HG03460 (cell line): Measurements from ENCODE around the gene EDEM3.
"Not testable (repeated sequence)": the region's sequence is repeated elsewhere in the genome, so short reads cannot be mapped to it uniquely, and the experiment has no call there.

ENCODE experiments used
- ATAC-seq: cut with Tn5 transposase; IDR thresholded peaks from one replicate; pipeline ENCODE4 v1.9.1; 2021; ENCODE audit not compliant: unreplicated experiment

Gene EDEM3

DNA sequence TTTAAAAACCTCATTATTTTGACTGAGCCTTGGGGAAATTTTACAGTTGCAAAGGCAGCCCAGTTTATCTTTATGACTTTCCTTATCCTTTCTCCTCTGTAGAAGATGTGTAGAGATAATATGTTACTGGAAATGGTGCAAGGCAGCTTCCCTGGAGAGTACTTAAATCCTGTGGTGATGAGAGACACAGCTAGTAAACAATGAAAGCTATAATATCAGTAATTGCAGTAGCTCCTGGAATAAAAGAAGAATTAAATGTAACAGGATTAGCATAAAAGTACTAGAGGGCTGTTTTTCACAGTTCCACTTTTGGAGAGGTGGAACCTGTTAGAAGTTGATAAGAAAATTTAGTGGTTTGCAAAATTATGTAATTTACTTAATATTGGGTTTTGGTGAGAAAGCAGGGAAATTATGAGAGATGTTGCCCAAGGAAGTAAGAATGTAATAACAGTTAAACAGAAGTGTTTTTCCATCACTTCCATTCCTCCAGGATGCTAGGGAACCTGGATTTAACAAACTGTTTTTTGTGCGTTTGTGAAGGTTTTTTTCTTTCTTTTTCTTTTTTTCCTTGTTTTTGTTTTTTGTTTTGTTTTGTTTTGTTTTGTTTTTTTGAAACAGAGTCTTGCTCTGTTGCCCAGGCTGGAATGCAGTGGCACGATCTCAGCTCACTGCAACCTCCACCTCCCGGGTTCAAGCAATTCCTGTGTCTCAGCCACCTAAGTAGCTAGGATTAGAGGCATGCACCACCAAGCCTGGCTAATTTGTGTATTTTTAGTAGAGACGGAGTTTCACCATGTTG is 15.7 kb upstream of the EDEM3 start:
- no peak for ATAC-seq

DNA sequence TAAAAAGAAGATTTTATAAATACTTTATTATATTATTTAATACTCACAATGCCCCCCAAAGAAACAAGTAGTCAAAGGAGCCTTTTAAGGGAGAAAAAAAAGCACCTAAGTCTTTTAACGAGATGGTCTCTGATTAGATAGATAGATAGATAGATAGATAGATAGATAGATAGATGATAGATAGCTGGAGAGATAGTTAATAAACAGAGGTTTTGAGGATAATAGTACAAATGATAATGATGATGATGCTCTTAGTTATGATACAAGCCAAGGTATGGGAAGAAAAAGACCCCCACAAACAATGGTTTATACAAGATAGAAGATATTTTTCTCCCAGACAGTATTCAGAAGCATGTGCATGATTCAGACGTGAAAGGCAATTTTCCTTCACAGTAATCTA is 14.6 kb upstream of the EDEM3 start:
- ATAC-seq, result no peak

DNA sequence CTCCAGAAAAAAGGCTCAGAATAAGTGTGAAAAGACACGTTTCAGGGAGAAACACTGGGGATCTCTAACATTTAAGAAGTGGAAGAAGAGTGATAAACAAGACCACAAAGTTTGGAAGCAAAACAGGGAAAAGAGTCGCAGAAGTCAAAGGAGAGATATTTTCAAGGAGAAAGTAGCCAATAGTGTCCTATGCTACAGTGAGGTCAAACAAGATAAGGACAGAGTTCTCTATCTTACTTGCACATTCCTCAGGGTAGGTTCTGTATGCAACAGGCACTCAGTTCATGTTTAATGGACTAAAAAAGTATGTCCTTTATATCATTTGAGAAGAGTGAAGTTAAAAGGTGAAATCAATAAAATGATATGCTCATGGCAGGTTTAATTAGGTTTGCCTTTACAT is 13.8 kb upstream of the EDEM3 start:
- no peak for ATAC-seq

DNA sequence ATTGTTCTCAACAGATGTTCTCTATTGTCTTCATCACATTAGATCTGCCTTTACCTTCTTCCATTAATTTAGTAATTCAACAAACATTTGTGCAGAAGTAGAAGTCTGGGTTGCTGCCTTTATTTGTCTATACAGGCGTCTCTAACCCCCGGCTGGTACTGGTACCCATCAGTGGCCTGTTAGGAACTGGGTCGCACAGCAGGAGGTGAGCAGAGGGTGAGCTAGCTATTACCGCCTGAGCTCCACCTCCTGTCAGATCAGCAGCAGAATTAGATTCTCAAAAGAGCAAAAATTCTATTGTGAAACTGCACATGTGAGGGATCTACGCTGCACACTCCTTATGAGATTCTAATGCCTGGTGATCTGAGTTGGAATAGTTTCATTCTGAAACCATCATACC is 12.9 kb upstream of the EDEM3 start:
- ATAC-seq, result no peak

DNA sequence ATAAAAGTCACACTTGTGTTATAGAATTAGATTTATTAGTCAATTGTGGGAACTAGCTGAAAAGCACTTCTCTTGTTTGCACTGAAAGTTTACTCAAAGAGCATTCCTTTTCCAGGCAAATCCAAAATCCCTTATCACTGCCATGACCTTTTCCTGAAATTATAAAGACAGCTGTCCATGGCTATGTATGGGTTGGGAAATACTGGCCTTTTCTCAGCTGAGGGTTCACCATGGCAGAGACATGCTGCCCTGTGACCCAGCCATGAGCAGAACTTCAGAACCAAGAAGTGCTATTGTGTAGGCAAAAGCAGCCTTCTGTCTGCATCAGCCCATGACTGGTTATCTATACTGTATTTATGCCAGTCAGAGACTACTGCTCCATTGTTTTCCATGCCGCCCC is 9.8 kb upstream of the EDEM3 start:
- ATAC-seq, result no peak

DNA sequence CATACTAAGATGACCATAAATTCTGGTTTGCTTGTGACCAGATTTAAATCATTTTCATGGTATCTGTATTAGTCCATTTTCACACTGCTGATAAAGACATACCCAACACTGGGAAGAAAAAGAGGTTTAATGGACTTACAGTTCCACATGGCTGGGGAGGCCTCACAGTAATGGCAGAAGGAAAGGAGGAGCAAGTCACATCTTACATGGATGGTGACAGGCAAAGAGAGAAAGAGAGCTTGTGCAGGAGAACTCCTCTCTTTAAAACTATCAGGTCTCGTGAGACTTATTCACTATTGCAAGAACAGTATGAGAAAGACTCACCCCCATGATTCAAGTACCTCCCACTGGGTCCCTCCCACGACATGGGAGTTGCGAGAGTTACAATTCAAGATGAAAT is 8.9 kb upstream of the EDEM3 start:
- not testable (repeated sequence) for ATAC-seq

DNA sequence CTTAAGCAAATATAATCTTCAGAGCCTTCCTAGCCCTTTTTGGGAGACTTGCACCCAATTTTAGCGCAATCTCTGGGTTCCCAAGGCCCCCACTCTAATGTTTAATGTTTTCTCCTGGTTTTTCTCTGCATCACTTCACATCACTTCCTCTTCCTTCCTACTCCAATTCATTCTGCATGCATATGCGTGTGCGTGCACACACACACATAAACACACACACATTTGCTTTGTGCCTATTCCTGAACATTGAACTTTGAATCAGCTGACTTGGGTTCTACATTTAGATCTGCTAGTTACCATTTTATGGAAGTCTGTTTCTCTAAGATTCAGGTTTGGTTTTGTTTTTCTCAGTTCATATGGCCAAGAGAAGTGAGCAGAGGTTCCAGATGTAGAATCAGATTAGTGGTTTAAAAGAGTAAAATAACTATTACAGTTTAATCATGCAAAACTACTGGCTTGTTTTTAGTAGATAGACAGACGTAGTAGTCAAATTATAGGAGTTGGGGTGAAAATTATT is 7.4 kb upstream of the EDEM3 start:
- no peak for ATAC-seq

DNA sequence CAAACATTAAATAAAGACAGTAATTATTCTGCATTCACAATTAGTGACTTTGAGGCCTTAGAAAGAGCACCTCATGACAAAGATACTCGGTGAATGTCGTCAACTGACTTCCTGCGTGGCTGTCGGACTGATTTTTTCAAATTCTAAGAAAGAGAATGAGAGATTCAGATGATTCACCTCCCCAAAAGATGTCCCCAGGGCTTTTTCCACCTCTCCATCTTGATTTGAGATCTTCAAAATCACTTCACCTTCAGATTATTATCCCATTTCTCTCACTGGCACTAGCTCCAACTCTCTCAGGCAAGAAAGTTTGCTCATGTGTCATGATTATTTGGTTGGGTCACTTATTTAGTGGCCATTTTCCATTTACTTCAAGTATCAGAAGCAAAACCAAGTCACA is 5.0 kb upstream of the EDEM3 start:
- ATAC-seq, result no peak

DNA sequence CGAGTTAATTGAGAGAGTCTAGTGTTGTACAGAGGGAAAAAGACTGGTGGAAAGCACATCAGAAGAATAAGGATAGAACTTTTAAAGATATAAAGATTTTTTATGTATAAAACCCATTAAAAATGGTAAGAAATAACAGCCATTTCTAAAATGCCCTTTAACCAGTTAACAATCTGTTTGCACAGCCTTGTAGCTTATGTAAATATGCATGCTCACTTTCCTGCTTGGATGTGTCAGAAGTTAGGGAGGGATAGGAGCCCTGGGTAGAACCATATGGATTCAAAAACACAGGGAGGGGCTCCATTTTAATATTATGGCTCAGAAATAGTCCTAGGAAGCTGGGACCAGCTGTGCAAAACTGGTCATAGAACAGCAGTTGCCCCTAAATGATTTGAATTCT is 4.5 kb upstream of the EDEM3 start:
- no peak for ATAC-seq

DNA sequence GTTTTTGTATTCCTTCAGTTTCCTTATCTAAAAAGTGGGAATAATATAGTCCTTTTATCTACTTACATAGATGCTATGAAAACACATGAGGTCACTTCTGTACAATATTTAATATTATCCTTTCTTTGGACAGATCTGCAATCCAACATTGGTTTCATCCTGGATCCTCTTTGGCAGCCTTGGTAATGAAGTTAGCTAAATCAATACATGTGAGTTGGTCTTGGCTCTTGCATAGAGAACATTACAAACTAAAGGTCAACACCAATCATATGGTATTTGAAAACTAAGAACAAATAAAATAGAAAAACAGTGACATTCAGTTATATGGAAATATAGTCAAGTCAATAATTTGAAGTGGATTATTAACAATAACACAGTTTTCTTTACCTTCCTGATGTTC is 3.2 kb upstream of the EDEM3 start:
- no peak for ATAC-seq

DNA sequence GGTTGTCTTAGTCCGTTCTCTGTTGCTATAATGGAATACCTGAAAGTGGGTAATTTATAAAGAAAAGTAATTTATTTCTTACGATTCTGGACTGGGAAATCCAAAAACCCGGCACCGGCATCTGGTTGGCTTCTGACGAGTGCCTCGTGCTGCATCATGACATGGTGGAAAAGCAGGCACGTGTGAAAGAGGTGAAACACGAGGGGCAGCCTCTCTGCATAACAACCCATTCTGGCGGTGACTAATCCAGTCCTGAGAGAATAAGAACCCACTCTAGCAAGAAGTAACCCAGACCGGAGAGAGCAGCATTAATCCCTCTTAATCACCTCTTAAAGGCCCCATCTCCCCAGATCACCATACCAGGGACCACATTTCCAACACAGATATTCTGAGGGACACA is 2.7 kb upstream of the EDEM3 start:
- ATAC-seq, result no peak

DNA sequence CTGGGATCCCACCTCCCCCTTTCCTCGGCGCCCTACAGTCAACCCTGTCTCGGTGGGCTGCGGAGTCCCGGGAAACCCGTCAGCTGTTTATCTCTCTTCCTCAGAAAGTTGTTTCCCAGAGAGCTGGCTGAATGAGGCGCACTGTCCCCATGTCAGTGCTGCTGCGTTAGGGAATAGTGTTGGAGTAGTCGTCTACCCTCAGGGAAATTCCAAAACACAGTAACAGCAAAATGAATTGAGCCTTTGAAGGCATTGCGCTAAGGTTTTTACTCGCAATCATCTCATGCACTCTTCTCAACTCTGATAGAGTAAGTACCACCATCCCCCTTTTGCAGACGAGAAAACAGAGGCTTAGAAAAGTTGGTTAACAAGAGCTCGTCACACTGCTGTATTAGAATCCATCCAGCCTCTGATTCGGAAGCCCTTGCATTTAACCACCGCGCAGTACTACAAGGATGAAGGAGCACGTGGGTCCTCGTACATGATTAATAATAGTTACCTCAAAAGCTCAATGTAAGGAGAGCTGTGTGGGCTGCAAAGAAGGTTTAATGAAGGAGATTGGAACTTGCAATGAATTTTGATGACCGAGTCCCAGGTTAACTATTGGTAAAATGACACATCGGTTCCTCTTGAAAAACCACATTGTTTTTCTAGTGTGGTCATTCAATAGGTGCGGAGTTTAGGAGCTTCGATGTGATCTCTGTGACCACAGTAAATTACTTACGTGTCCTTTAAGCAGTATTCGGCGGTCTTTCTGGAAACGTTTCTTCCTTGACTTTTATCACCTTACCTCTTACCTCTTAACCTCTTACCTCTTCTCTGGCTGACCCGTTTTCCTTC is 788 bp upstream of the EDEM3 start:
- ATAC-seq, result peak; percentile 3

DNA sequence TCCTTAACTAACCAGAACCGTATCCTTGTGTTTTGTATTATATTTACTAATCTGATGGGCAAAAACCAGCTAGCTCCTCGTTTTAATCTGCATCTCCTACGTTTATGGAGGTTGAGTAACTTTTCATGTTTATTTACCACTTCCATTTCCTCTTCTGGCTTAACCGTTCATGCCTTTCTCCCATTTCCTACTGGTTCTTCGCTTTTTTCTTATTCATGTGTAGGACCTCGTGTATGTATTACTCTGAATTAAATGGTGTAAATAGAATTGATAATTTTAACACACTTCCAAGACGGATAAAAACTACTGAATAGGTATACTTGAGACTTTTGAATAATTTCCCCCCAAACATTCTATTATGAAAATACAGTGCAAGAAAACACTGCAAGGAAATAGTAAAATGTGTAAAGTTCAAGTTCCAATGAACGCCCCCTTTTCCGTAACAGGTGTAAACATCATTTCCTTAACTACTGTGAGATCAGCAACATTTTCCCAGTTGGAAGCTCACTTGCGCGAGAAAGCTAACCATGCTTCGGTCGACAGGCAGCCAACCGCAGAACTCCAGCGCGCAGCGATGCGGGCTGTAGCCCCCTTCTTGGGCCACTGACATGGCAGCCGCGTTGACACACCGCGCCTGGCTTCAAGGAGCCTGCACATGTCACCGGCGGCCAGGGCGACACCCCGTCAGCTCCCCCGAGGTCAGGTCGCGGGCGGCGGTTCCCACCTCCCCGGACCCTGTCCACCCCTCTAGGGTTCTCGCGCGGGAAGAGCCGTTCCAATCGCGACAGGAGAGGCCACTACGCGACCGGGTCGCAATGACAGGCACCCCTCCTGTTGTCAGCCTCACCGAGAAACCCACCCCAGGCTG is 816 bp downstream of the EDEM3 start:
- ATAC-seq, result peak; percentile 13

DNA sequence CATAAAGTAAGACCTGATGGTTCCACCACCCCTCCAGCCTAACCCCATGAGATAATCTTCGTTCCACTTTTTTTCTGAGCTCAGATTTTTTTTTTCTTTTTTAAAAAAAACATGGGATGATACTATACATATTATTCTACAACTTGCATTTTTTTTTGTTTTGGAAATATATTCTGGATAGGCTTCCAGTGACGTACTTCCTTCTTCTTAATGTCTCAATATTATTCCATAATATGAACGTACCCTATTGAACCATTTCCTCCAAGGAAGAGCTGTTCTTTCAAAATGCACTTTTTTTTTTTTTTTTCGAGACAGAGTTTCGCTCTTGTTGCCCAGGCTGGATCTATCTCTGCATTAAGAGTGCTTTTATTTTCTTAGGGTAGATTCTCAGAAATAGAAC is 1.5 kb downstream of the EDEM3 start:
- no peak for ATAC-seq

DNA sequence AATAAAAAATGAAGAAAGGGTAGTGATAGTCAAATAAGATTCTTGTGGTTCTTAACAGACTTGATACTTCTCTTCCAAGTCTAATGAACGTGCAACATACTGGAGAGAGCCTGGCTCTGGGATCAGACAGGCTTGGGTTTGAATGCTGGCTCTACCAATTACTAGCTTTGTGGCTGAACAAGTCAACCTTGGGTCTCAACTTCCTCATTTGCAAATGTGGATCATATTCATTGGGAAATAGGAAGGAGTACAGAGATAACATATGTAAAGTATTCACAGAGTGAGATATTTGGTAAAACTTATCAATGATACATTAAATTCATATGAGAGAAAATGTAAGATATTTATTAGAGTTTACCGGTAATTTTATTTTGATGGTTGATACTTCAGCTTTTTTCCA is 2.0 kb downstream of the EDEM3 start:
- ATAC-seq, result no peak

DNA sequence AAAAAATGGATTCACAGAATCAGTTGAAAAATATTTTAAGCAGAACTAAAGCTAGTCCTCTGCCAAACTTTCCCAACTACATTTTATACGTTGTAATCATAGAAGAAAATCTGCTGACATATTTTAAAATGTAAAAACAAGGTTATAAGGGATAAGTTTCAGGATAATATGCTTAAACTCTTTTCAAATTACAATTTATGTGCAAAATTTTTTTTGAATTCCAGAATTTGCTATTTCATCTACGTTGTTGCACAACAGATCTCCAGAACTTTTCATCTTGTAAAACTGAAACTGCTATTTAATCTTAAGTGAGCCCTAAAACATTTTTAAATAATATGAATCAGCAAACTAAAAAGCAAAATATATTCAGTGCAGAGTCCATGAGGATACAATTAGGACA is 5.9 kb downstream of the EDEM3 start:
- no peak for ATAC-seq

DNA sequence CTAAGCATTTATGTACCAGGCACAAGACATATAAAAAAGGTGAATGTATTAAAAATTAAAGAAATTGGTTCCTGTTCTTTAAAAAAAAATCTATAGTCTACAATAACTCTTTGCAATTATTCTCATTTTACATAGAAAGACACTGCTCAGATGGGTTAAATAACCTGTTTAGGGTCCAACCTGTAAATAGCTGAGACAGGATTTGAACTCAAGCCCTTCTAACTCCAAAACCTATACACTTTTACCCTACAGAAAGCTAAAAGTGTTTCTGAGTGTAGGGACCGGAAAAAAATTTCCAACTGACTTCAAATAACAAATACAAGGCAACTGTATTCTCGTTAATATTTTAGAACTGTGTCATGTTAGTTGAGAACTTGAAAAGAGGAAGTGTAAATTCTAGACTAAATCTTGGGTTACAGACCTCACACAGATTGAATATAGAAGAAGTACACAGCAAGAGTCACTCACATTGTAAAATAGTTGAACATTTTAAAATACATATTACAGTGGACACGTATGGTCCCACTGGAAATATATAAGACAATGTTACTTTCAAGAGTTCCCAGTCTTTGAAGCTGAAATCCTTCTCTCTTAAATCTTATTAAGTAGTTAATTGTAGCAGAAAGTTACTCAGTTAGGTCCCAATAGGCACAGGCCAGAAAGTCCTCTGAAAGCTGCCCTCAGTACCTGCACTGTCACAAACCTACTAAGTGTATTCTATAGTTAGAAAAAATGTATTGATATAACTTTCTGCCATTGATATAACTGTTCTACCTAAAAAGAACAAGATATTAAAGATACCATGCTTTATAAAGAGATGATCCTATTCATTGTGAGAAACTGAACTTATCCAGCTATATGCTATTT is 7.3 kb downstream of the EDEM3 start:
- ATAC-seq, result peak; percentile 72

DNA sequence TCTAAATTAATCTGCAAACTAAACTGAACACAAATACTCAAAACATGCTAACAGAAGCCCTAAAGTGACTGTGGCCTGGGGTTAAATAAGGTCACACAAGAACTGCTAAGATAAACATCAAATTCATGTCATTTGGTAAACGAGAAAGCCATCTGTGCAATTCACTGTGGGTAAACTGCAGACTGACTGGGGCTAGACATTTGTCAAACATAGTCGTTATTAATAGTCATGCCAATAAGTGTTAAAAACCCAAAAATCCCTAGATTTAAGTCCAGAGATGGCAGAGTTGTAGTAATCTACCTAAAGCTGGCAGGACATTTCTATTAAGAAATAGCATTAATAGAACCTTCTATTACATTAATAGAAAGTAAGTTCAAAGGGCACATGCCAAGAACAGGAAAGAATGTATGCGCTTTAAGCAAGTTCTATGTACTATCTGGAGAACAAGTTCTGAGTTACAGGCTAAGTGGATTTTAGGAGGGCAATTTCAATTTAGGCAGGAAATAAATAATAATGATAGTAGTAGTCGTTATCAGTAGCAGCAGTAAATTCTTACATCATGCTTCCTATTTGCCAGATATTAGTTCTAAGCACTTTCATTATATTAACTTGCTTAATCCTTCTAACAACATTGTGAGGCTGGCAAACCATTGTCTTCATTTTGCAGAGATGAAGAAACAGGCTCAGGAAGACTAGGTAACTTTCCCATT is 8.6 kb downstream of the EDEM3 start:
- ATAC-seq, result no peak

DNA sequence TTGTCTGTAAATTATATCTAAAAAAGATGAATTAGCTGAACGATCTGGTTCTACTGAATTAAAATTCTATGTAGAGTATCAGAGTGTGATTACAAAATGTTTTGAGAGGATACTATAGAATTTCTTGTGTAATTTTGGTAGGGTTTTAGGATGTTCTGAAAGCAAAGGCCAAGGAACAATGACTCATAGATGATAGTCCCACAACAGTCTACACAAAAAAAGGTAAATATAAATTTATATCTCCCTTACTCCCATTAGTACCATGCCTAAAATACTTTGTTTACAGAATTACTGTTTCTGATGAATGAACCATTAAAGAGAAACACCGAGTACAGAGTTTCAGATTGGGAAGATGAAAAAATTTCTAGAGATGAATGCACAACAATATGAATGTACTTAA is 9.5 kb downstream of the EDEM3 start:
- no peak for ATAC-seq
